ENCODE results near the gene RAB3B. TPM values are rescaled to one million over a fixed set of nuclear protein-coding genes. Genes with fewer than 3 reads are reported as not detected.

Gene RAB3B
- total RNA-seq, 1 donor from 2014 or later, result 86.2 TPM

GRCh38 chr1:51964309-51964696 is 26.2 kb downstream of the RAB3B start:
- DNase-seq (ENCODE audit: low spot score, unreplicated experiment), result no peak
- Mint-ChIP-seq H3K36me3 (ENCODE audit: insufficient read depth) (peaks cover 16% of the 10 kb centered on the region), H3K27ac (no peak overlapping the region), H3K4me1 (ENCODE audit: low read depth) (peaks cover 27% of the 10 kb centered on the region), H3K9me3 (ENCODE audit: low read depth) (peaks cover 3% of the 10 kb centered on the region), H3K4me3 (ENCODE audit: low read depth) (no peak overlapping the region), H3K27me3 (no peaks in the 10 kb centered on the region)
- TF ChIP-seq CTCF (IDR thresholded peaks at IDR 0.05; ENCODE audit: unreplicated experiment), result no peak

GRCh38 chr1:51963592-51964308 is 26.8 kb downstream of the RAB3B start:
- Mint-ChIP-seq H3K27me3 (no peaks in the 10 kb centered on the region), H3K4me3 (ENCODE audit: low read depth) (no peak overlapping the region)

GRCh38 chr1:51962486-51963356 is 27.8 kb downstream of the RAB3B start:
- TF ChIP-seq CTCF (IDR thresholded peaks at IDR 0.05; ENCODE audit: unreplicated experiment), result no peak
- H3K27me3 Mint-ChIP-seq, result no peaks in the 10 kb centered on the region
- H3K4me1 Mint-ChIP-seq (ENCODE audit: low read depth), result peaks cover 14% of the 10 kb centered on the region
- no peak overlapping the region for H3K4me3 Mint-ChIP-seq (ENCODE audit: low read depth)
- H3K9me3 Mint-ChIP-seq (ENCODE audit: low read depth), result no peaks in the 10 kb centered on the region
- H3K36me3 Mint-ChIP-seq (ENCODE audit: insufficient read depth), result peaks cover 11% of the 10 kb centered on the region
- no peak for DNase-seq (ENCODE audit: low spot score, unreplicated experiment)
- H3K27ac Mint-ChIP-seq, result no peak overlapping the region

More at GRCh38 chr1:51963592-51964308, 26.8 kb downstream of the RAB3B start:
- H3K27ac Mint-ChIP-seq, result no peak overlapping the region
- H3K36me3 Mint-ChIP-seq (ENCODE audit: insufficient read depth), result peaks cover 17% of the 10 kb centered on the region
- TF ChIP-seq CTCF (IDR thresholded peaks at IDR 0.05; ENCODE audit: unreplicated experiment), result no peak
- DNase-seq (ENCODE audit: low spot score, unreplicated experiment), result no peak
- peaks cover 22% of the 10 kb centered on the region for H3K4me1 Mint-ChIP-seq (ENCODE audit: low read depth)
- H3K9me3 Mint-ChIP-seq (ENCODE audit: low read depth), result peaks cover 3% of the 10 kb centered on the region

GRCh38 chr1:51961954-51962353 is 28.5 kb downstream of the RAB3B start:
- no peak overlapping the region for H3K4me3 Mint-ChIP-seq (ENCODE audit: low read depth)
- no peaks in the 10 kb centered on the region for H3K27me3 Mint-ChIP-seq

More at GRCh38 chr1:51961954-51962353, 28.5 kb downstream of the RAB3B start:
- DNase-seq (ENCODE audit: low spot score, unreplicated experiment), result no peak
- no peak for TF ChIP-seq CTCF (IDR thresholded peaks at IDR 0.05; ENCODE audit: unreplicated experiment)
- Mint-ChIP-seq H3K36me3 (ENCODE audit: insufficient read depth) (peaks cover 11% of the 10 kb centered on the region), H3K4me1 (ENCODE audit: low read depth) (peaks cover 21% of the 10 kb centered on the region), H3K9me3 (ENCODE audit: low read depth) (no peaks in the 10 kb centered on the region), H3K27ac (no peak overlapping the region)

All from progenitor cell of endocrine pancreas (in vitro differentiated cells).